ENCODE data around the gene DLG1. TPM values are rescaled to one million over a fixed set of nuclear protein-coding genes. Genes with fewer than 3 reads are reported as not detected.

The DLG1 gene
- total RNA-seq, 1 donor from 2014 or later = 62.1 TPM

GRCh38 chr3:197257711-197258110, 40.7 kb downstream of the DLG1 start:
- H3K9me3 ChIP-seq (ENCODE audit: control insufficient read depth in 3 of 3, low read length in 3 of 3) = no peaks in the 10 kb centered on the region
- H3K4me3 ChIP-seq (ENCODE audit: low read length in 3 of 3) = no peak overlapping the region
- H3K9ac ChIP-seq (ENCODE audit: low read depth in 1 of 3, low read length in 3 of 3) = no peak overlapping the region
- no peaks in the 10 kb centered on the region for H3K36me3 ChIP-seq (ENCODE audit: control insufficient read depth in 3 of 3, insufficient read depth in 3 of 3, low read length in 3 of 3)
- H3K4me1 ChIP-seq (ENCODE audit: control insufficient read depth in 3 of 3, insufficient read depth in 3 of 3, low read length in 3 of 3) = peaks cover 0 to 9% (median 4%) of the 10 kb centered on the region in 3 donors
- H3K27me3 ChIP-seq (ENCODE audit: control insufficient read depth in 3 of 3, insufficient read depth in 3 of 3, low read length in 3 of 3) = no peaks in the 10 kb centered on the region
- no peak overlapping the region for H3K27ac ChIP-seq (ENCODE audit: low read depth, low read length)

DNA sequence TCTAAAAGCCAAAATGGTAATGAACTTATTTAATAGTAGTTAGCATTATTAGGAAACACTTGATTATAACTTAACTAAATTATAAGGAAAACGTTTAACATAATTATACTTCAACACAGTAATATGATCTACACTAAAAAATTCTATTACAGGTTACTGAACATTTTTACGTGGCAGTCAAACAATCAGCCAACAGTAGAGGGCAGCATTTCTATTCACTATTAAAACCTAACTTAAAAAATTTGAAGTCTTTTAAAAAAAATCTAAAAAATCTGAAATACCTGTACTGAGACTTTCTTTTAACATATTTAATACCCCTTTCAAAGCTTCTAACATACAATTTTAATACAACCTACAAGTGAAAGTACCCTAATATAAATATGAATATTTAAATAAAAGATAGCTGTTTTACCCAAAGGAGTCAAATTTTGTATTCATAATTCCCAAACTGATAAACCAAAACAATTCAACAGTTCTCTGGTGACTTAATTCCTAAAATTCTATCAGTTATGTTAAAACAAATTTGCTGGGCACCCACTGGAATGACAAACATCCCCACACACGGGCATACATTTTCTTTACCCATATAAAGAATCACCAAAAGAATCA, 41.5 kb downstream of the DLG1 start:
- peaks cover 0 to 9% (median 4%) of the 10 kb centered on the region in 3 donors for H3K4me1 ChIP-seq (ENCODE audit: control insufficient read depth in 3 of 3, insufficient read depth in 3 of 3, low read length in 3 of 3)
- no peak overlapping the region for H3K27ac ChIP-seq (ENCODE audit: low read depth, low read length)
- H3K27me3 ChIP-seq (ENCODE audit: control insufficient read depth in 3 of 3, insufficient read depth in 3 of 3, low read length in 3 of 3) = no peaks in the 10 kb centered on the region
- H3K9ac ChIP-seq (ENCODE audit: low read depth in 1 of 3, low read length in 3 of 3) = no peak overlapping the region
- no peaks in the 10 kb centered on the region for H3K9me3 ChIP-seq (ENCODE audit: control insufficient read depth in 3 of 3, low read length in 3 of 3)
- no peak overlapping the region for H3K4me3 ChIP-seq (ENCODE audit: low read length in 3 of 3)
- no peaks in the 10 kb centered on the region for H3K36me3 ChIP-seq (ENCODE audit: control insufficient read depth in 3 of 3, insufficient read depth in 3 of 3, low read length in 3 of 3)

- H3K36me3 ChIP-seq (ENCODE audit: control insufficient read depth in 3 of 3, insufficient read depth in 3 of 3, low read length in 3 of 3) = no peaks in the 10 kb centered on the region
- H3K4me1 ChIP-seq (ENCODE audit: control insufficient read depth in 3 of 3, insufficient read depth in 3 of 3, low read length in 3 of 3) = peaks cover 0 to 9% (median 4%) of the 10 kb centered on the region in 3 donors
- H3K9ac ChIP-seq (ENCODE audit: low read depth in 1 of 3, low read length in 3 of 3) = no peak overlapping the region
- H3K27ac ChIP-seq (ENCODE audit: low read depth, low read length) = no peak overlapping the region
- no peak overlapping the region for H3K4me3 ChIP-seq (ENCODE audit: low read length in 3 of 3)
- no peaks in the 10 kb centered on the region for H3K9me3 ChIP-seq (ENCODE audit: control insufficient read depth in 3 of 3, low read length in 3 of 3)
- no peaks in the 10 kb centered on the region for H3K27me3 ChIP-seq (ENCODE audit: control insufficient read depth in 3 of 3, insufficient read depth in 3 of 3, low read length in 3 of 3)
These were observed 42.3 kb downstream of the DLG1 start for GRCh38 chr3:197256104-197256503.

DNA sequence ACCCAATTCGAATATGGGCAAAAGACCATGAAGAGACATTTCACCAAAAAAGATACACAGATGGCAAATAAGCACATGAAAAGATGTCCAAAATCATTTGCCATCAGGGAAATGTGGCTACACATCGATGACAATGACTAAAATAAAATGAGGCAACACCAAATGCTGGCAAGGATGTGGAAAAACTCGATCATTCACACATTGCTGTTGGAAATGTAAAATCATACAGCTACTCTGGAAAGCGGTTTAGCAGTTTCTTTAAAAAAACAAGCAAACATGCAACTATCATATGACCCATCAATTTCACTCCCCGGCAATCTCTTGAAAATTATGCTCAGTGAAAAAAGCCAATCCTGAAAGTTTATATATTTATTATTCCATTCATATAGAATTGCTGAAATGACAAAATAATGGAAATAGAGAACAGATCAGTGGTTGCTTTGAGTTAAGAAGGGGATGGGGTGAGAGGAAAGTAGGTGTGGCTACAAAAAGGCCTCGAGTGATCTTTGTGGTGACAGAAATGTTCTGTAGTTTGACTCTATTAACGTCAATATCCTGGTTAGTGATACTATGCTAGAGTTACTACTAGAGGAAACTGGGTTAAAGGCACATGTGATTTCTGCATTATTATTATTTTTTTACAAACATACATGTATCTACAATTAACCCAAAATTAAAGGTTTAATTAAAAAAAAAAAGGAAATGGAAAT, 45.0 kb downstream of the DLG1 start:
- Histone ChIP-seq H3K4me1 (ENCODE audit: control insufficient read depth in 3 of 3, insufficient read depth in 3 of 3, low read length in 3 of 3) (peaks cover 0 to 9% (median 0%) of the 10 kb centered on the region in 3 donors), H3K9me3 (ENCODE audit: control insufficient read depth in 3 of 3, low read length in 3 of 3) (peaks cover 0 to 2% (median 2%) of the 10 kb centered on the region in 3 donors), H3K36me3 (ENCODE audit: control insufficient read depth in 3 of 3, insufficient read depth in 3 of 3, low read length in 3 of 3) (no peaks in the 10 kb centered on the region), H3K27me3 (ENCODE audit: control insufficient read depth in 3 of 3, insufficient read depth in 3 of 3, low read length in 3 of 3) (no peaks in the 10 kb centered on the region), H3K27ac (ENCODE audit: low read depth, low read length) (no peak overlapping the region), H3K4me3 (ENCODE audit: low read length in 3 of 3) (no peak overlapping the region), H3K9ac (ENCODE audit: low read depth in 1 of 3, low read length in 3 of 3) (no peak overlapping the region)

DNA sequence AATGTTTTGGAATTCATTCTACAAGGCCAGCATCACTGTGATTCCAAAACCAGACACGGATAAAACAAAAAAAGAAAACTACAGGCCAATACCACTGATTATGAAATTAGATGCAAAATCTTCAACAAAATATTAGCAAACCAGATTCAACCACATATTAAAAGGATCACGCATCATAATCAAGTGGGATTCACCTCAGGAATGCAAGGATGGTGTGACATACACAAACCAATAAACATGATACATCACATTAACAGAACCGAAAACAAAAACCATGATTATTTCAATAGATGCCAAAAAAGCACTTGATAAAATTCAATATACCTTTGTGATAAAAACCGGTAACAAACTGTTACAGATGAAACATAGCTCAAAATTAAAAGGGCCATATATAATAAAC, 48.9 kb downstream of the DLG1 start:
- H3K36me3 ChIP-seq (ENCODE audit: control insufficient read depth in 3 of 3, insufficient read depth in 3 of 3, low read length in 3 of 3) = peaks cover 0 to 3% (median 0%) of the 10 kb centered on the region in 3 donors
- H3K27ac ChIP-seq (ENCODE audit: low read depth, low read length) = no peak overlapping the region
- no peak overlapping the region for H3K9ac ChIP-seq (ENCODE audit: low read depth in 1 of 3, low read length in 3 of 3)
- peaks cover 0 to 2% (median 2%) of the 10 kb centered on the region in 3 donors for H3K9me3 ChIP-seq (ENCODE audit: control insufficient read depth in 3 of 3, low read length in 3 of 3)
- no peak overlapping the region for H3K4me3 ChIP-seq (ENCODE audit: low read length in 3 of 3)
- no peaks in the 10 kb centered on the region for H3K27me3 ChIP-seq (ENCODE audit: control insufficient read depth in 3 of 3, insufficient read depth in 3 of 3, low read length in 3 of 3)
- H3K4me1 ChIP-seq (ENCODE audit: control insufficient read depth in 3 of 3, insufficient read depth in 3 of 3, low read length in 3 of 3) = no peaks in the 10 kb centered on the region

GRCh38 chr3:197248341-197248740, 50.1 kb downstream of the DLG1 start:
- H3K36me3 ChIP-seq (ENCODE audit: control insufficient read depth in 3 of 3, insufficient read depth in 3 of 3, low read length in 3 of 3) = peaks cover 0 to 9% (median 0%) of the 10 kb centered on the region in 3 donors
- no peak overlapping the region for H3K4me3 ChIP-seq (ENCODE audit: low read length in 3 of 3)
- H3K27me3 ChIP-seq (ENCODE audit: control insufficient read depth in 3 of 3, insufficient read depth in 3 of 3, low read length in 3 of 3) = no peaks in the 10 kb centered on the region
- H3K27ac ChIP-seq (ENCODE audit: low read depth, low read length) = no peak overlapping the region
- H3K9me3 ChIP-seq (ENCODE audit: control insufficient read depth in 3 of 3, low read length in 3 of 3) = peaks cover 0 to 6% (median 2%) of the 10 kb centered on the region in 3 donors
- H3K4me1 ChIP-seq (ENCODE audit: control insufficient read depth in 3 of 3, insufficient read depth in 3 of 3, low read length in 3 of 3) = no peaks in the 10 kb centered on the region
- no peak overlapping the region for H3K9ac ChIP-seq (ENCODE audit: low read depth in 1 of 3, low read length in 3 of 3)

- no peaks in the 10 kb centered on the region for H3K4me1 ChIP-seq (ENCODE audit: control insufficient read depth in 3 of 3, insufficient read depth in 3 of 3, low read length in 3 of 3)
- peaks cover 0 to 9% (median 0%) of the 10 kb centered on the region in 3 donors for H3K36me3 ChIP-seq (ENCODE audit: control insufficient read depth in 3 of 3, insufficient read depth in 3 of 3, low read length in 3 of 3)
- peaks cover 0 to 9% (median 3%) of the 10 kb centered on the region in 3 donors for H3K9me3 ChIP-seq (ENCODE audit: control insufficient read depth in 3 of 3, low read length in 3 of 3)
These were observed 53.7 kb downstream of the DLG1 start for GRCh38 chr3:197244751-197245150.

DNA sequence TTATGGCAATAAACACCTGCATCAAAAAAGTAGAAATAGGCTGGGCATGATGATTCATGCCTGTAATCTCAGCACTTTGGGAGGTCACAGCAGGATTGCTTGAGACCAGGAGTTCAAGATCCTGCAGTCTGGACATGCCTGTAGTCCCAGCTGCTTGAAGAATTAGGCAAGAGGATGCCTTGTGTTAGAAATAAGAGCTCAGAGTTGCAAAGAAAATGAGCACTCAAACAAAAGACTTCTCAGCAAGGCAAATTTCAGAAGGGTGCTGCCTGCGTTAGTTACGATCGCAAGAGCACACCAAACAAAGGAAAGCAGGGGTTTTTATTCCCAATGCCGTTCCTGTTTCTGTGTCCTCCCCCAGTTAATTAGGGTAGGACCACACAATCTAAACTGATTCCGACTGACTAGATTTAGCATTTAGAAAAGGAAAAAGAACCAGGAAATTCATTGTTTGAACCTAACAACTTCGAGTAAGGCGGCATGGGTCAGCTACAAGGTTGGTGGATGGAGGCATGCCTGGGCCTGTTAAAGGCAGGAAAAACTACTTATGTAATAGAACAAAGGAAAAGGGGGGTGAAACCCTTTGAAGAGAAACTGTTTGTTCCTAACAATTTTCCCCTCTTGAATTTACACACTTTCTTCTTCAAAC, 55.5 kb downstream of the DLG1 start:
- H3K27ac ChIP-seq (ENCODE audit: low read depth, low read length) = no peak overlapping the region
- no peaks in the 10 kb centered on the region for H3K27me3 ChIP-seq (ENCODE audit: control insufficient read depth in 3 of 3, insufficient read depth in 3 of 3, low read length in 3 of 3)
- H3K9me3 ChIP-seq (ENCODE audit: control insufficient read depth in 3 of 3, low read length in 3 of 3) = peaks cover 0 to 7% (median 3%) of the 10 kb centered on the region in 3 donors
- no peaks in the 10 kb centered on the region for H3K4me1 ChIP-seq (ENCODE audit: control insufficient read depth in 3 of 3, insufficient read depth in 3 of 3, low read length in 3 of 3)
- H3K4me3 ChIP-seq (ENCODE audit: low read length in 3 of 3) = no peak overlapping the region
- H3K36me3 ChIP-seq (ENCODE audit: control insufficient read depth in 3 of 3, insufficient read depth in 3 of 3, low read length in 3 of 3) = peaks cover 0 to 9% (median 0%) of the 10 kb centered on the region in 3 donors
- H3K9ac ChIP-seq (ENCODE audit: low read depth in 1 of 3, low read length in 3 of 3) = no peak overlapping the region

More at GRCh38 chr3:197244751-197245150, 53.7 kb downstream of the DLG1 start:
- no peak overlapping the region for H3K27ac ChIP-seq (ENCODE audit: low read depth, low read length)
- H3K9ac ChIP-seq (ENCODE audit: low read depth in 1 of 3, low read length in 3 of 3) = no peak overlapping the region
- H3K27me3 ChIP-seq (ENCODE audit: control insufficient read depth in 3 of 3, insufficient read depth in 3 of 3, low read length in 3 of 3) = no peaks in the 10 kb centered on the region
- no peak overlapping the region for H3K4me3 ChIP-seq (ENCODE audit: low read length in 3 of 3)

GRCh38 chr3:197241173-197241572, 57.2 kb downstream of the DLG1 start:
- H3K27me3 ChIP-seq (ENCODE audit: control insufficient read depth in 3 of 3, insufficient read depth in 3 of 3, low read length in 3 of 3) = no peaks in the 10 kb centered on the region
- H3K27ac ChIP-seq (ENCODE audit: low read depth, low read length) = no peak overlapping the region
- H3K9me3 ChIP-seq (ENCODE audit: control insufficient read depth in 3 of 3, low read length in 3 of 3) = peaks cover 0 to 7% (median 3%) of the 10 kb centered on the region in 3 donors
- H3K9ac ChIP-seq (ENCODE audit: low read depth in 1 of 3, low read length in 3 of 3) = no peak overlapping the region
- H3K4me3 ChIP-seq (ENCODE audit: low read length in 3 of 3) = no peak overlapping the region
- peaks cover 0 to 9% (median 0%) of the 10 kb centered on the region in 3 donors for H3K36me3 ChIP-seq (ENCODE audit: control insufficient read depth in 3 of 3, insufficient read depth in 3 of 3, low read length in 3 of 3)
- H3K4me1 ChIP-seq (ENCODE audit: control insufficient read depth in 3 of 3, insufficient read depth in 3 of 3, low read length in 3 of 3) = no peaks in the 10 kb centered on the region

GRCh38 chr3:197239857-197240256, 58.6 kb downstream of the DLG1 start:
- Histone ChIP-seq H3K9me3 (ENCODE audit: control insufficient read depth in 3 of 3, low read length in 3 of 3) (peaks cover 0 to 7% (median 3%) of the 10 kb centered on the region in 3 donors), H3K4me3 (ENCODE audit: low read length in 3 of 3) (no peak overlapping the region)

More at GRCh38 chr3:197239857-197240256, 58.6 kb downstream of the DLG1 start:
- no peaks in the 10 kb centered on the region for H3K27me3 ChIP-seq (ENCODE audit: control insufficient read depth in 3 of 3, insufficient read depth in 3 of 3, low read length in 3 of 3)
- no peaks in the 10 kb centered on the region for H3K4me1 ChIP-seq (ENCODE audit: control insufficient read depth in 3 of 3, insufficient read depth in 3 of 3, low read length in 3 of 3)
- peaks cover 0 to 9% (median 0%) of the 10 kb centered on the region in 3 donors for H3K36me3 ChIP-seq (ENCODE audit: control insufficient read depth in 3 of 3, insufficient read depth in 3 of 3, low read length in 3 of 3)
- no peak overlapping the region for H3K27ac ChIP-seq (ENCODE audit: low read depth, low read length)
- no peak overlapping the region for H3K9ac ChIP-seq (ENCODE audit: low read depth in 1 of 3, low read length in 3 of 3)
